ENCODE results near the gene TMEM238L. TPM values are rescaled to one million over a fixed set of nuclear protein-coding genes. Genes with fewer than 3 reads are reported as not detected.

TMEM238L gene
- total RNA-seq, 1 donor from 2014 or later = not detected

- TF ChIP-seq, protein P1, sequence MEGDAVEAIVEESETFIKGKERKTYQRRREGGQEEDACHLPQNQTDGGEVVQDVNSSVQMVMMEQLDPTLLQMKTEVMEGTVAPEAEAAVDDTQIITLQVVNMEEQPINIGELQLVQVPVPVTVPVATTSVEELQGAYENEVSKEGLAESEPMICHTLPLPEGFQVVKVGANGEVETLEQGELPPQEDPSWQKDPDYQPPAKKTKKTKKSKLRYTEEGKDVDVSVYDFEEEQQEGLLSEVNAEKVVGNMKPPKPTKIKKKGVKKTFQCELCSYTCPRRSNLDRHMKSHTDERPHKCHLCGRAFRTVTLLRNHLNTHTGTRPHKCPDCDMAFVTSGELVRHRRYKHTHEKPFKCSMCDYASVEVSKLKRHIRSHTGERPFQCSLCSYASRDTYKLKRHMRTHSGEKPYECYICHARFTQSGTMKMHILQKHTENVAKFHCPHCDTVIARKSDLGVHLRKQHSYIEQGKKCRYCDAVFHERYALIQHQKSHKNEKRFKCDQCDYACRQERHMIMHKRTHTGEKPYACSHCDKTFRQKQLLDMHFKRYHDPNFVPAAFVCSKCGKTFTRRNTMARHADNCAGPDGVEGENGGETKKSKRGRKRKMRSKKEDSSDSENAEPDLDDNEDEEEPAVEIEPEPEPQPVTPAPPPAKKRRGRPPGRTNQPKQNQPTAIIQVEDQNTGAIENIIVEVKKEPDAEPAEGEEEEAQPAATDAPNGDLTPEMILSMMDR (IDR thresholded peaks at IDR 0.05) = no peak
- Mint-ChIP-seq H3K9me3 (ENCODE audit: unreplicated experiment) (peaks cover 11% of the 10 kb centered on the region), H3K27me3 (ENCODE audit: unreplicated experiment) (no peaks in the 10 kb centered on the region), H3K27ac (ENCODE audit: unreplicated experiment) (no peak overlapping the region), H3K4me1 (ENCODE audit: unreplicated experiment) (no peaks in the 10 kb centered on the region), H3K4me3 (ENCODE audit: unreplicated experiment) (no peak overlapping the region), H3K36me3 (ENCODE audit: unreplicated experiment) (no peaks in the 10 kb centered on the region)
- no peak for DNase-seq (ENCODE audit: extremely low spot score, unreplicated experiment)
Observed at GRCh38 chr17:10769840-10770239, 34.1 kb downstream of the TMEM238L start.

DNA sequence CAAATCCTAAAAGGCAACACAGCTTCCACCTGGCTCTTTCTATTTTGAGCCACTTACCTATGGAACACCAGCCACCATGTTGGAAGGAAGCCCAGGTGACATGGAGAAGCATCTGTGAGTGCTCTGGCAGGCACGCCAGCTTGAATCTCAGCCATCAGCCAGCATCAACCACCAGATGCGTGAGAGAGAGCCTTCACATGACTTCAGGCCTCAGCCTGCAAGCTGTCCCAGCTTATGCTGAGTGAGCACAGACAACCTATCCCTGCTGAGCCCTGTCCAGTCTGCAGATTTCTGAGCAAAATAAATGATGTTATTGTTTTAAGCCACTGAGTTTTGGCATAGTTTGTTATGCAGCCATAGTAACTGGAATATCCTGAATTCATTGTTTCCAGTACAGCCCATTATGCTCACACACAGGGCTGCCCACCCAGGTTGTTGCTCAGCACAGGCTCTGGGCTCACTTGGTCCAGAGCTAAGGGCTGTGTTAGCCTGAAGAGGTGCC is 35.1 kb downstream of the TMEM238L start:
- TF ChIP-seq, protein P1 (IDR thresholded peaks at IDR 0.05) = no peak
- Mint-ChIP-seq H3K36me3 (ENCODE audit: unreplicated experiment) (no peaks in the 10 kb centered on the region), H3K4me1 (ENCODE audit: unreplicated experiment) (no peaks in the 10 kb centered on the region), H3K9me3 (ENCODE audit: unreplicated experiment) (peaks cover 11% of the 10 kb centered on the region), H3K4me3 (ENCODE audit: unreplicated experiment) (no peak overlapping the region), H3K27ac (ENCODE audit: unreplicated experiment) (no peak overlapping the region), H3K27me3 (ENCODE audit: unreplicated experiment) (no peaks in the 10 kb centered on the region)
- DNase-seq (ENCODE audit: extremely low spot score, unreplicated experiment) = no peak

- peaks cover 4% of the 10 kb centered on the region for H3K9me3 Mint-ChIP-seq (ENCODE audit: unreplicated experiment)
- no peaks in the 10 kb centered on the region for H3K4me1 Mint-ChIP-seq (ENCODE audit: unreplicated experiment)
- TF ChIP-seq, protein P1 (IDR thresholded peaks at IDR 0.05) = no peak
- H3K27me3 Mint-ChIP-seq (ENCODE audit: unreplicated experiment) = no peaks in the 10 kb centered on the region
- no peak overlapping the region for H3K27ac Mint-ChIP-seq (ENCODE audit: unreplicated experiment)
- DNase-seq (ENCODE audit: extremely low spot score, unreplicated experiment) = no peak
- no peak overlapping the region for H3K4me3 Mint-ChIP-seq (ENCODE audit: unreplicated experiment)
- no peaks in the 10 kb centered on the region for H3K36me3 Mint-ChIP-seq (ENCODE audit: unreplicated experiment)
Observed at GRCh38 chr17:10767232-10767631, 36.7 kb downstream of the TMEM238L start.

DNA sequence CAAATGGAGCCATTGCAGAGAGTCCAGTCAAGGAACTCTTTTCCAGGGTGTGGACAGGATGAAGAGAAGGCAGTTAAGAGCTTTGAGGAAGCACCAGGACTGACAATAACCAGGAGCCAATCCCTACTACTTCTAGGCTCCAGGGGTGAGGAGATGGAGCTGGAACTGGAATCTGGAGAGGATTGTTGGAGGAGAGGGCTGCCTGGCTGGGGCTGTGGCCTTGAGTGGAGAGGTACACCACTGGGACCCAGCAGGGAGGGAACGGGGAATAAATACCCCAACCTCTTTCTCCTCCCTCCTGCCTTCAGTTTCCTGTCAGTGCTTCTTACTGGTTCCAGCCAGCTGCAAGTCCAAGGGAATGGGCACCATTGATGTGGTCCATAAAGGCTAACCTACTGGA is 41.9 kb downstream of the TMEM238L start:
- Mint-ChIP-seq H3K4me1 (ENCODE audit: unreplicated experiment) (no peaks in the 10 kb centered on the region), H3K36me3 (ENCODE audit: unreplicated experiment) (no peaks in the 10 kb centered on the region), H3K27ac (ENCODE audit: unreplicated experiment) (no peak overlapping the region), H3K27me3 (ENCODE audit: unreplicated experiment) (no peaks in the 10 kb centered on the region), H3K9me3 (ENCODE audit: unreplicated experiment) (no peaks in the 10 kb centered on the region), H3K4me3 (ENCODE audit: unreplicated experiment) (no peak overlapping the region)
- TF ChIP-seq, protein P1 (IDR thresholded peaks at IDR 0.05) = no peak
- DNase-seq (ENCODE audit: extremely low spot score, unreplicated experiment) = no peak

- DNase-seq (ENCODE audit: extremely low spot score, unreplicated experiment) = no peak
- Mint-ChIP-seq H3K9me3 (ENCODE audit: unreplicated experiment) (no peaks in the 10 kb centered on the region), H3K4me3 (ENCODE audit: unreplicated experiment) (no peak overlapping the region), H3K36me3 (ENCODE audit: unreplicated experiment) (no peaks in the 10 kb centered on the region), H3K27me3 (ENCODE audit: unreplicated experiment) (peaks cover 3% of the 10 kb centered on the region), H3K4me1 (ENCODE audit: unreplicated experiment) (no peaks in the 10 kb centered on the region), H3K27ac (ENCODE audit: unreplicated experiment) (no peak overlapping the region)
- TF ChIP-seq, protein P1 (IDR thresholded peaks at IDR 0.05) = no peak
Observed at GRCh38 chr17:10761281-10761680, 42.6 kb downstream of the TMEM238L start.

Data from osteocyte (in vitro differentiated cells).